HepG2 (cell line): ENCODE results near the gene PLEKHN1. TPM values are rescaled to one million over a fixed set of nuclear protein-coding genes. Genes with fewer than 3 reads are reported as not detected.

Source experiments
- HDAC1 ChIP-seq: sonication (generic); formaldehyde crosslinking; IDR thresholded peaks from 2 replicates; pipeline ENCODE4 v1.5.1; 2020; ENCODE audit warnings: mild to moderate bottlenecking, missing genetic modification reagents
- MBD4 ChIP-seq: IDR thresholded peaks from 2 replicates; pipeline ENCODE4 v1.6.1; 2012; ENCODE audit warnings: low read length, inconsistent platforms, borderline replicate concordance
- NBN ChIP-seq: fragments of 450-650 bp; conservative IDR thresholded peaks from 2 replicates; pipeline ENCODE4 v1.6.1; 2017
- NR2F6 ChIP-seq, 2 experiments: IDR thresholded peaks; 2 replicates each; pipeline ENCODE4 v1.6.1; 2016; ENCODE audit warnings: antibody characterized with exemption in 1 of 2, mild to moderate bottlenecking in 1 of 2
- PAWR ChIP-seq: sonication (generic); formaldehyde crosslinking; IDR thresholded peaks from 2 replicates; pipeline ENCODE4 v1.4.0; 2020; ENCODE audit warnings: missing genetic modification reagents, mild to moderate bottlenecking, borderline replicate concordance
- SAP130 ChIP-seq: IDR thresholded peaks from 2 replicates; pipeline ENCODE4 v1.6.1; 2016; ENCODE audit warnings: low read depth
- SPEN ChIP-seq: sonication (generic); formaldehyde crosslinking; IDR thresholded peaks from 2 replicates; pipeline ENCODE4 v1.5.1; 2020; ENCODE audit warnings: low read depth, mild to moderate bottlenecking, missing genetic modification reagents
- TEAD3 ChIP-seq: optimal IDR thresholded peaks from 2 replicates; pipeline ENCODE3; 2016; ENCODE audit warnings: borderline replicate concordance
- ZNF230 ChIP-seq: sonication (generic); formaldehyde crosslinking; IDR thresholded peaks from 2 replicates; pipeline ENCODE4 v1.4.0; 2020; ENCODE audit warnings: mild to moderate bottlenecking, missing genetic modification reagents
- ZNF33B ChIP-seq: sonication (generic); formaldehyde crosslinking; IDR thresholded peaks from 2 replicates; pipeline ENCODE4 v1.5.1; 2020; ENCODE audit warnings: mild to moderate bottlenecking, missing genetic modification reagents
- ZNF343 ChIP-seq: sonication (generic); formaldehyde crosslinking; IDR thresholded peaks from 2 replicates; pipeline ENCODE4 v1.4.0; 2020; ENCODE audit warnings: mild to moderate bottlenecking, missing genetic modification reagents
- ZNF687 ChIP-seq: sonication (generic); formaldehyde crosslinking; IDR thresholded peaks from 2 replicates; pipeline ENCODE4 v1.5.1; 2020; ENCODE audit warnings: mild to moderate bottlenecking, missing genetic modification reagents, moderate library complexity
- polyA plus RNA-seq, 8 experiments: library from polyadenylated mRNA; depleted of rRNA in 3 of 8; stranded (reverse) in 7 of 8; unstranded in 1 of 8; fragments of >200 nt; fragmentation: Illumina TruSeq in 4 of 8; extraction: Trizol in 4 of 8; gene quantifications; 2 replicates each; pipeline versions ENCODE4 v1.2.1 to v1.2.3, GENCODE V29; 2011 to 2016; ENCODE audit warnings: low read depth in 4 of 8, missing spikeins in 1 of 8, mixed read lengths in 1 of 8; ENCODE audit not compliant: insufficient read depth in 1 of 8
- total RNA-seq, 5 experiments: library from RNA; depleted of rRNA; stranded (reverse); fragments of >200 nt; fragmentation: Illumina TruSeq; extraction: Trizol; gene quantifications; 2 replicates each; pipeline ENCODE4 v1.2.3, GENCODE V29; 2016; ENCODE audit warnings: low read depth in 1 of 5
- TF ChIP-seq, protein P1 (sequence below): sonication (generic); formaldehyde crosslinking; IDR thresholded peaks from 2 replicates; pipeline ENCODE4 v1.8.1; 2023; ENCODE audit warnings: missing genetic modification reagents, mild to moderate bottlenecking, borderline replicate concordance
- TF ChIP-seq, protein P2 (sequence below): sonication (generic); formaldehyde crosslinking; IDR thresholded peaks from 2 replicates; pipeline ENCODE4 v1.4.0; 2020; ENCODE audit warnings: mild to moderate bottlenecking, missing genetic modification reagents
- TF ChIP-seq, protein P3 (sequence below): sonication (generic); formaldehyde crosslinking; IDR thresholded peaks from 2 replicates; pipeline ENCODE4 v1.4.0; 2020; ENCODE audit warnings: missing genetic modification reagents
- TF ChIP-seq, protein P4 (sequence below): sonication (generic); formaldehyde crosslinking; IDR thresholded peaks from 2 replicates; pipeline ENCODE4 v1.4.0; 2020; ENCODE audit warnings: mild to moderate bottlenecking, missing genetic modification reagents

PLEKHN1 gene
- total and polyA plus RNA-seq, 2 of the 13 experiments (the other 11 are each of a cell fraction or from before 2014, with no cell fraction given) = 0.42 to 0.58 TPM

- TF ChIP-seq, protein P1, sequence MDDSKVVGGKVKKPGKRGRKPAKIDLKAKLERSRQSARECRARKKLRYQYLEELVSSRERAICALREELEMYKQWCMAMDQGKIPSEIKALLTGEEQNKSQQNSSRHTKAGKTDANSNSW (CRISPR knock-in tag) = peak; percentile 49; the same call in 1 of the 2 replicates
- TF ChIP-seq, protein P2, sequence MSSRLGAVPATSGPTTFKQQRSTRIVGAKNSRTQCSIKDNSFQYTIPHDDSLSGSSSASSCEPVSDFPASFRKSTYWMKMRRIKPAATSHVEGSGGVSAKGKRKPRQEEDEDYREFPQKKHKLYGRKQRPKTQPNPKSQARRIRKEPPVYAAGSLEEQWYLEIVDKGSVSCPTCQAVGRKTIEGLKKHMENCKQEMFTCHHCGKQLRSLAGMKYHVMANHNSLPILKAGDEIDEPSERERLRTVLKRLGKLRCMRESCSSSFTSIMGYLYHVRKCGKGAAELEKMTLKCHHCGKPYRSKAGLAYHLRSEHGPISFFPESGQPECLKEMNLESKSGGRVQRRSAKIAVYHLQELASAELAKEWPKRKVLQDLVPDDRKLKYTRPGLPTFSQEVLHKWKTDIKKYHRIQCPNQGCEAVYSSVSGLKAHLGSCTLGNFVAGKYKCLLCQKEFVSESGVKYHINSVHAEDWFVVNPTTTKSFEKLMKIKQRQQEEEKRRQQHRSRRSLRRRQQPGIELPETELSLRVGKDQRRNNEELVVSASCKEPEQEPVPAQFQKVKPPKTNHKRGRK (CRISPR knock-in tag) = no peak
- no peak for TF ChIP-seq NBN
- TF ChIP-seq SAP130 (CRISPR knock-in tag) = 0 out of 2 replicates have a peak, but pooled peaks have one; percentile 21
- no peak for TF ChIP-seq ZNF343
- peak; percentile 39; the same call in 1 of the 2 replicates for TF ChIP-seq HDAC1 (CRISPR knock-in tag)
- TF ChIP-seq ZNF687 (CRISPR knock-in tag) = peak; percentile 60; the same call in 1 of the 2 replicates
- no peak for TF ChIP-seq ZNF230 (CRISPR knock-in tag)
- TF ChIP-seq, protein P3, sequence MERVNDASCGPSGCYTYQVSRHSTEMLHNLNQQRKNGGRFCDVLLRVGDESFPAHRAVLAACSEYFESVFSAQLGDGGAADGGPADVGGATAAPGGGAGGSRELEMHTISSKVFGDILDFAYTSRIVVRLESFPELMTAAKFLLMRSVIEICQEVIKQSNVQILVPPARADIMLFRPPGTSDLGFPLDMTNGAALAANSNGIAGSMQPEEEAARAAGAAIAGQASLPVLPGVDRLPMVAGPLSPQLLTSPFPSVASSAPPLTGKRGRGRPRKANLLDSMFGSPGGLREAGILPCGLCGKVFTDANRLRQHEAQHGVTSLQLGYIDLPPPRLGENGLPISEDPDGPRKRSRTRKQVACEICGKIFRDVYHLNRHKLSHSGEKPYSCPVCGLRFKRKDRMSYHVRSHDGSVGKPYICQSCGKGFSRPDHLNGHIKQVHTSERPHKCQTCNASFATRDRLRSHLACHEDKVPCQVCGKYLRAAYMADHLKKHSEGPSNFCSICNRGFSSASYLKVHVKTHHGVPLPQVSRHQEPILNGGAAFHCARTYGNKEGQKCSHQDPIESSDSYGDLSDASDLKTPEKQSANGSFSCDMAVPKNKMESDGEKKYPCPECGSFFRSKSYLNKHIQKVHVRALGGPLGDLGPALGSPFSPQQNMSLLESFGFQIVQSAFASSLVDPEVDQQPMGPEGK (CRISPR knock-in tag) = peak; percentile 43; the same call in 1 of the 2 replicates
- TF ChIP-seq ZNF33B (CRISPR knock-in tag) = 0 out of 2 replicates have a peak, but pooled peaks have one; percentile 55
- TF ChIP-seq PAWR (CRISPR knock-in tag) = no peak
- no peak for TF ChIP-seq MBD4
- TF ChIP-seq, protein P4, sequence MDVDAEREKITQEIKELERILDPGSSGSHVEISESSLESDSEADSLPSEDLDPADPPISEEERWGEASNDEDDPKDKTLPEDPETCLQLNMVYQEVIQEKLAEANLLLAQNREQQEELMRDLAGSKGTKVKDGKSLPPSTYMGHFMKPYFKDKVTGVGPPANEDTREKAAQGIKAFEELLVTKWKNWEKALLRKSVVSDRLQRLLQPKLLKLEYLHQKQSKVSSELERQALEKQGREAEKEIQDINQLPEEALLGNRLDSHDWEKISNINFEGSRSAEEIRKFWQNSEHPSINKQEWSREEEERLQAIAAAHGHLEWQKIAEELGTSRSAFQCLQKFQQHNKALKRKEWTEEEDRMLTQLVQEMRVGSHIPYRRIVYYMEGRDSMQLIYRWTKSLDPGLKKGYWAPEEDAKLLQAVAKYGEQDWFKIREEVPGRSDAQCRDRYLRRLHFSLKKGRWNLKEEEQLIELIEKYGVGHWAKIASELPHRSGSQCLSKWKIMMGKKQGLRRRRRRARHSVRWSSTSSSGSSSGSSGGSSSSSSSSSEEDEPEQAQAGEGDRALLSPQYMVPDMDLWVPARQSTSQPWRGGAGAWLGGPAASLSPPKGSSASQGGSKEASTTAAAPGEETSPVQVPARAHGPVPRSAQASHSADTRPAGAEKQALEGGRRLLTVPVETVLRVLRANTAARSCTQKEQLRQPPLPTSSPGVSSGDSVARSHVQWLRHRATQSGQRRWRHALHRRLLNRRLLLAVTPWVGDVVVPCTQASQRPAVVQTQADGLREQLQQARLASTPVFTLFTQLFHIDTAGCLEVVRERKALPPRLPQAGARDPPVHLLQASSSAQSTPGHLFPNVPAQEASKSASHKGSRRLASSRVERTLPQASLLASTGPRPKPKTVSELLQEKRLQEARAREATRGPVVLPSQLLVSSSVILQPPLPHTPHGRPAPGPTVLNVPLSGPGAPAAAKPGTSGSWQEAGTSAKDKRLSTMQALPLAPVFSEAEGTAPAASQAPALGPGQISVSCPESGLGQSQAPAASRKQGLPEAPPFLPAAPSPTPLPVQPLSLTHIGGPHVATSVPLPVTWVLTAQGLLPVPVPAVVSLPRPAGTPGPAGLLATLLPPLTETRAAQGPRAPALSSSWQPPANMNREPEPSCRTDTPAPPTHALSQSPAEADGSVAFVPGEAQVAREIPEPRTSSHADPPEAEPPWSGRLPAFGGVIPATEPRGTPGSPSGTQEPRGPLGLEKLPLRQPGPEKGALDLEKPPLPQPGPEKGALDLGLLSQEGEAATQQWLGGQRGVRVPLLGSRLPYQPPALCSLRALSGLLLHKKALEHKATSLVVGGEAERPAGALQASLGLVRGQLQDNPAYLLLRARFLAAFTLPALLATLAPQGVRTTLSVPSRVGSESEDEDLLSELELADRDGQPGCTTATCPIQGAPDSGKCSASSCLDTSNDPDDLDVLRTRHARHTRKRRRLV (CRISPR knock-in tag) = no peak
- TF ChIP-seq TEAD3 (CRISPR knock-in tag) = peak; percentile 79
- TF ChIP-seq SPEN = peak; percentile 30; the same call in 1 of the 2 replicates
- no peak for TF ChIP-seq NR2F6 (IDR thresholded peaks at IDR 0.05)
- peak; percentile 31; the same call in 1 of the 2 replicates for TF ChIP-seq NR2F6 (CRISPR knock-in tag; IDR thresholded peaks at IDR 0.05)
Observed at GRCh38 chr1:981955-982558, 15.8 kb downstream of the PLEKHN1 start, which contains the start of gene PERM1 (continued).
